A673 (cell line): ENCODE data around the gene IKBKE.

Source experiments
- EZH2 ChIP-seq: fragments of 200-600 bp; sonication (generic); IDR thresholded peaks from 2 replicates; pipeline ENCODE4 v1.6.1; 2017; ENCODE audit warnings: borderline replicate concordance, low read depth, mild to moderate bottlenecking, mixed read lengths, antibody characterized with exemption, low read length; ENCODE audit not compliant: poor library complexity, severe bottlenecking
- TF ChIP-seq, protein P1 (sequence below): fragments of 300-800, 200-600 bp; sonication (generic); conservative IDR thresholded peaks from 2 replicates; pipeline ENCODE4 v1.5.1; 2017; ENCODE audit warnings: low read depth, mild to moderate bottlenecking, antibody characterized with exemption, low read length, moderate library complexity, mixed read lengths

DNA sequence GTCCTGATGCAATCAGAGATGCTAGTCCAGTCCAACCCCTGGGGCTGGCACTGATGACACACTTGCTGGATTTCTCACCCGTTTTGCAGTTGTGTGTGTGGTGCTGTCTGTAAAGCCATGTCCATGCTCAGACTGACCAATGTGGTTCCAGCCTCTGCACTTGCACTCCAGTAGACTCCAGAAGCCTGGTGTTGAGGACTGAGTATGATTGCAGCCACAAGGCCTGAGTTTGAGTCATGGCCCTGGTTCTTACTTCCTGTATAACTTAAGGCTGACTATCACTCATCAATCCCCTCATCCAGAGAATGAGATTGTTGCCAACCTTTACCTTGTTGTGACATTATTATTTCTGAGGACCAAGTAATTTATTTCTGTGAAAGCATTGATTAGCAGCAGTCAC lies 34.8 kb upstream of the IKBKE start:
- TF ChIP-seq, protein P1, sequence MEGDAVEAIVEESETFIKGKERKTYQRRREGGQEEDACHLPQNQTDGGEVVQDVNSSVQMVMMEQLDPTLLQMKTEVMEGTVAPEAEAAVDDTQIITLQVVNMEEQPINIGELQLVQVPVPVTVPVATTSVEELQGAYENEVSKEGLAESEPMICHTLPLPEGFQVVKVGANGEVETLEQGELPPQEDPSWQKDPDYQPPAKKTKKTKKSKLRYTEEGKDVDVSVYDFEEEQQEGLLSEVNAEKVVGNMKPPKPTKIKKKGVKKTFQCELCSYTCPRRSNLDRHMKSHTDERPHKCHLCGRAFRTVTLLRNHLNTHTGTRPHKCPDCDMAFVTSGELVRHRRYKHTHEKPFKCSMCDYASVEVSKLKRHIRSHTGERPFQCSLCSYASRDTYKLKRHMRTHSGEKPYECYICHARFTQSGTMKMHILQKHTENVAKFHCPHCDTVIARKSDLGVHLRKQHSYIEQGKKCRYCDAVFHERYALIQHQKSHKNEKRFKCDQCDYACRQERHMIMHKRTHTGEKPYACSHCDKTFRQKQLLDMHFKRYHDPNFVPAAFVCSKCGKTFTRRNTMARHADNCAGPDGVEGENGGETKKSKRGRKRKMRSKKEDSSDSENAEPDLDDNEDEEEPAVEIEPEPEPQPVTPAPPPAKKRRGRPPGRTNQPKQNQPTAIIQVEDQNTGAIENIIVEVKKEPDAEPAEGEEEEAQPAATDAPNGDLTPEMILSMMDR, result no peak
- TF ChIP-seq EZH2, result no peak
